GM10847 (cell line): ENCODE data around the gene STAT3.

Experiments
- POLR2A ChIP-seq: IDR thresholded peaks from 2 replicates; pipeline ENCODE4 v1.6.1; 2011; ENCODE audit not compliant: insufficient read length; ENCODE audit errors: extremely low read depth

The STAT3 gene

DNA sequence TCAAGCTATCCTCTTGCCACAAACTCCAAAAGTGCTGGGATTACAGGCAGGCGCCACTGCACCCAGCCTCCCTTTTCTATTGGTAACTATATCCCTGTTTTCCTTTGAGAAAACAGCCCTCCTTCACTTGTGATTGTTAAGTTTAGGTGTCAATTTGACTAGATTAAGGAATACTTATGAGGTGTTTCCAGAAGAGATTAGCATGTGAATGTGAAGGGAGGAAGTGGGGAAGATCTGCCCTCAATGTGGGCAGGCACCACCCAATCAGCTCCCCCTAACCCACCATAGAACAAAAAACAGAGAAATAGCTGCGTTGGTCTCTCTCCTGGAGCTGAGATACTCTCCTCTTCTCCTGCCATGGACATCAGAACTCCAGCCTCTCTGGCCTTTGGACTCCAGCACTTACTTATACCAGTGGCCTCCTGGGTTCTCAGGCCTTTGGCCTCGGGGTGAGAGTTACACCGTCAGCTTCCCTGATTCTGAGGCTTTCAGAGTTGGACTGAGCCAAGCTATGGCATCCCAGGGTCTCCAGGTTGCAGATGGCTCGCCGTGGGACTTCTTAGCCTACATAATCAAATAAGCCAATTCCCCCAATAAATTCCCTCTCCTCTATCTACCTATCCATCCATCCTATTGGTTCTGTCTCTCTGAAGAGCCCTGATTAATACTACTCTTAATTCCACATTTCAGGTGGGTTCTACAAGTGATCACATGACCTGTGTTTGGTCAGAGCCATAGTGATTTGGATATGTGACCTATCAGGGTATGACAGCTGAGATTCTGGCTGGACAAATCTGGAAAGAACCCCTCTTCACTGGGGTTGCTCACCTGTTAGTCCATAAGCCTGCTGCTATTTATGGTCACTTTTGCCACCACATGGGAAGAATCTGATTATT lies 12.0 kb upstream of the STAT3 start:
- no peak for TF ChIP-seq POLR2A

DNA sequence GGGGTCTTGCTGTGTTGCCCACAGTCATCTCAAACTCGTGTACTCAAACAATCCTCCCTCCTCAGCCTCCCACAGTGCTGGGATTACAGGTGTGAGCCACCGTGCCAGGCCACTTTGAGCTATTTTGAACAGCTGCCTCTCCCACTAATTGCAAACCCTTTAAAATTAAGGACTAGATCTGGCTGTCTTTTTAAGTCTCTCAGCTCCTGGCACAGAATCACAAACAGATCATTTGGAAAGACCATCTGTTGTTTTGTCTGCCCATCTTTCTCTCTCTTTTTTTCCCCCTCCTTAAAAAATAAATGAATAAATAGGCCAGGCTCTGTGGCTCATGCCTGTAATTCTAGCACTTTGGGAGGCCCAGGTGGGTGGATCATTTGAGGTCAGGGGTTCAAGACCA lies 10.9 kb upstream of the STAT3 start:
- no peak for TF ChIP-seq POLR2A

- no peak for TF ChIP-seq POLR2A
Observed at GRCh38 chr17:42394838-42395237, 6.6 kb upstream of the STAT3 start.

- no peak for TF ChIP-seq POLR2A
Observed at GRCh38 chr17:42392692-42393415, 4.6 kb upstream of the STAT3 start.

GRCh38 chr17:42389899-42390298 lies 1.7 kb upstream of the STAT3 start:
- TF ChIP-seq POLR2A: no peak

DNA sequence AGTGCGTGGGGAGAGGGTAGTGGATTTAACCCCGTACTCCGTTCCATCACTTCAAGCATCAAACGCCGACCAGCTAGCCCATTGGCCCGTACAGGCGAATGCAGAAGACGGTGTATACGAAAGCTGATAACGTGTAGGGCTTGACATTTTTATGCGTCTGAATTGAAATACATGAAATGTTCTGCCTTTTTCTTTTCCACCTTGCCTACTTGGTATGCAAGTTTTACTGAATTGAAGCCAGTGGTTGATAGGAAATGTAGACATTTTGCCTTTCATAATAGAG lies 834 bp upstream of the STAT3 start:
- TF ChIP-seq POLR2A: no peak

GRCh38 chr17:42387661-42388380 lies 421 bp downstream of the STAT3 start:
- TF ChIP-seq POLR2A: no peak

DNA sequence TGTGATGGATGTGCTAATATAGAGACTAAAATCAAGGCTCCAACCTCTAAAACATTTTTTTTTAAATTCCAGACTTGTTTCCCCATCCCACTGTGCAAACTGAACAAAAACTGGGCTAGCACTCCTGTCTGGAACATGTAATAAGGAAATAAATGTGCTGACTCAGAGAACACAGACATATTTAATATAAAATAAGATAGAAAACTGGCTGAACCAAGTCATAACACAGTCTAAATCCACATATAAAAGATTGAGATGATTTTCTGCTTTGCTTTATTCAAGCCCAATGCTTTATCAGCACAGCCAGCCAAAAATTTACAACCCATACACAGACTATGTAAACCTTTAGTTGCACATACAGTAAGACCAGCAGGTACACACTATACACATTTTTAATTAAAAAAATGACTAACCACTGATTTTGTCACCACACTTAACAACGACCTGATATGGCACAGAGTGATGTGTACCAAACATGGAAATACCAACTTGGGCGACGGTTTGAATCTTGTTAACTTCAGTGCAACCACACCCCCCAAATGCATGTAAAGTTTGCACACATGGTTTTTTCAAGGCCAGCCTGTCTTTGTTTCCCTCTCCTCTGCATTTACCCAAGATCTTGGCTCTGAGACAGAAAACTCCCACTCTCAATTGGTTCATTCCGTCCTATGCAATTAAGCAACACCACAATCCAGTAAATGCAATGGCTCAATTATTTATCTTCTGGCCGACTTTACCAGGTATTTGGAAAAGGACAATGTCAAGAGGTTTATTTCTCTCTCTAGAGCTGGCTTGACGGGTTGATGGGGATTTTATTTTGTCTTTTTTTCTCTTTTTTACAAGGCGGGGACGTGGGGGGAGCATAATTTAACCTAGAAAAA lies 1.2 kb downstream of the STAT3 start:
- TF ChIP-seq POLR2A: no peak

- TF ChIP-seq POLR2A: no peak
Observed at GRCh38 chr17:42381898-42382297, 6.3 kb downstream of the STAT3 start.

DNA sequence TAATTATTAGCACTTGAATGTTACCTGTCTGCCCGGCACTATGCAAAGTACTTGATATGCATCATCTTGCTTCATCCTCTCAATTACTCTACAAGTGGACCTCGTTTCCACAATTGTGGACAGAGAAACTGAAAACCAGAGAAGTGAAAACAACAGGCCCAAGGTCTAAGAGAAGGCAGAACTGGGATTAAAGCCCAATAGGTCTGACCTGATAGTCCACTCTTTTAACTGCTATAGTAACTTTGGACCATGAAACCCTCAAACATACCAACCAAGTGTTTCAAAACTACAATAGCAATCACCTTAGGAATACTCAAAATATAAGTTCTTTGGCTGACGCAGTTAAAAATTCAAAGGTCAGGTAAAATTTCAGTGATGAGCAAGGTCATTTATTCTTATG lies 7.3 kb downstream of the STAT3 start:
- no peak for TF ChIP-seq POLR2A

- TF ChIP-seq POLR2A: no peak
Observed at GRCh38 chr17:42378959-42379594, 9.2 kb downstream of the STAT3 start.

DNA sequence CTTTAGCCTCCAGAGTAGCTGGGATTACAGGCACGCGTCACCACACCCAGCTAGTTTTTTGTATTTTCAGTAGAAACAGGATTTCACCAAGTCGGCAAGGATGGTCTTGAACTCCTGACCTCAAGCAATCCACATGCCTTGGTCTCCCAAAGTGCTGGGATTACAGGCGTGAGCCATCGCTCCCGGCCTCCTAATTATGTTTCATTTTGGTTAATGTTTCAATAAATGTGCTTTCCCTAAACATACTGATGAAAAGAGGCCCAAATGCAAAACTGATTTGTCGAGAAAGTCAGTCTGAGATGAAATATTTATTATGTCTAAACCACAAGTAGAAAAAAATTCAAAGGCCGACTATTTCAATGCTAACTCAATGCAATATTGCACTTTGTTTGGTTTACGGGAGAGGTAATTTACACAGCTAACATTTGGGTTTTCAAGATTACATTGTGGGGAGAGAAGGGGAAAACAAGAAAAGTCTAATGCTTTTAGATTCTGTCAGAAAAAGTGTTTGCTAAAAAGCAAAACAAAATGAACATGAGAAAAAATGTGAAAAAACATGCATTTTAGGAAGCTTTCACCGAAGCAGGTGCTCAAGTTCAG lies 9.8 kb downstream of the STAT3 start:
- TF ChIP-seq POLR2A: no peak

- TF ChIP-seq POLR2A: no peak
Observed at GRCh38 chr17:42373896-42374295, 14.3 kb downstream of the STAT3 start.

GRCh38 chr17:42372142-42372541 lies 16.1 kb downstream of the STAT3 start:
- TF ChIP-seq POLR2A: no peak
